Osteoblast (primary cell): Measurements from ENCODE around the gene AKAP10. TPM values are rescaled to one million over a fixed set of nuclear protein-coding genes. Genes with fewer than 3 reads are reported as not detected.
"Not testable (repeated sequence)": the region's sequence is repeated elsewhere in the genome, so short reads cannot be mapped to it uniquely, and the experiment has no call there.

ENCODE experiments used
- DNase-seq: peaks from one replicate; pipeline ENCODE4 v3.0.0; 2011; ENCODE audit warnings: low spot score, mixed read lengths; ENCODE audit not compliant: insufficient read length; ENCODE audit errors: missing footprints
- H2AFZ ChIP-seq: 2 replicates; pipeline ENCODE4 v1.6.0; 2011; ENCODE audit warnings: mild to moderate bottlenecking, low read length
- H3K27ac ChIP-seq: 2 replicates; pipeline ENCODE4 v1.5.1; 2011; ENCODE audit warnings: mild to moderate bottlenecking, low read depth, low read length, moderate library complexity
- H3K27me3 ChIP-seq: 2 replicates; pipeline ENCODE4 v1.6.0; 2012; ENCODE audit warnings: mild to moderate bottlenecking, control low read depth, inconsistent platforms, low read length, moderate library complexity; ENCODE audit not compliant: insufficient read depth
- H3K36me3 ChIP-seq: 2 replicates; pipeline ENCODE4 v1.5.1; 2011; ENCODE audit warnings: mild to moderate bottlenecking, low read length, control low read depth, moderate library complexity; ENCODE audit not compliant: insufficient read depth
- H3K4me1 ChIP-seq: 2 replicates; pipeline ENCODE4 v1.5.1; 2011; ENCODE audit warnings: mild to moderate bottlenecking, low read length, control low read depth, moderate library complexity; ENCODE audit not compliant: insufficient read depth
- H3K4me2 ChIP-seq: 2 replicates; pipeline ENCODE4 v1.6.0; 2011; ENCODE audit warnings: mild to moderate bottlenecking, low read length; ENCODE audit not compliant: insufficient read depth
- H3K4me3 ChIP-seq: fragments of 200-600 bp; sonication (generic); 3 replicates; pipeline ENCODE4 v1.5.1; 2012; ENCODE audit warnings: mild to moderate bottlenecking, low read length, inconsistent platforms; ENCODE audit not compliant: insufficient read depth
- H3K79me2 ChIP-seq: 2 replicates; pipeline ENCODE4 v1.6.0; 2012; ENCODE audit warnings: mild to moderate bottlenecking, low read length, control low read depth, inconsistent platforms; ENCODE audit not compliant: insufficient read depth
- H3K9me3 ChIP-seq: 2 replicates; pipeline ENCODE4 v1.5.1; 2011; ENCODE audit warnings: low read depth, low read length, control low read depth
- H4K20me1 ChIP-seq: 2 replicates; pipeline ENCODE4 v1.6.0; 2012; ENCODE audit warnings: mild to moderate bottlenecking, low read length, control low read depth; ENCODE audit not compliant: insufficient read depth
- CTCF ChIP-seq: IDR thresholded peaks from 2 replicates; pipeline ENCODE4 v1.5.1; 2011; ENCODE audit warnings: mild to moderate bottlenecking, low read depth, low read length, moderate library complexity; ENCODE audit errors: extremely low read depth
- total RNA-seq: library from RNA; depleted of rRNA; stranded (reverse); fragments of >200 nt; gene quantifications from 2 replicates; pipeline ENCODE4 v1.2.3, GENCODE V29; 2012

AKAP10 gene
- total RNA-seq, 1 donor = 27.5 TPM

GRCh38 chr17:19897090-19897837, 80.4 kb downstream of the AKAP10 start:
- TF ChIP-seq CTCF = no peak
- no peak for DNase-seq
- Histone ChIP-seq H3K4me2 (no peak overlapping the region), H3K27me3 (no peaks in the 10 kb centered on the region), H3K4me1 (peaks cover 13% of the 10 kb centered on the region), H4K20me1 (no peaks in the 10 kb centered on the region), H2AFZ (no peak overlapping the region), H3K9me3 (no peaks in the 10 kb centered on the region), H3K79me2 (no peaks in the 10 kb centered on the region), H3K4me3 (no peak overlapping the region), H3K27ac (peak overlapping the region; percentile 54), H3K36me3 (peaks cover 9% of the 10 kb centered on the region)

- Histone ChIP-seq H3K36me3 (peaks cover 9% of the 10 kb centered on the region), H3K4me3 (no peak overlapping the region), H3K4me2 (no peak overlapping the region), H3K79me2 (no peaks in the 10 kb centered on the region), H3K27me3 (no peaks in the 10 kb centered on the region), H4K20me1 (no peaks in the 10 kb centered on the region), H2AFZ (no peak overlapping the region), H3K4me1 (peaks cover 13% of the 10 kb centered on the region), H3K27ac (no peak overlapping the region), H3K9me3 (no peaks in the 10 kb centered on the region)
- no peak for DNase-seq
- no peak for TF ChIP-seq CTCF
Observed at GRCh38 chr17:19896679-19897078, 80.9 kb downstream of the AKAP10 start.

GRCh38 chr17:19890554-19890953, 87.1 kb downstream of the AKAP10 start:
- H3K4me1 ChIP-seq, H3K9me3 ChIP-seq, H3K36me3 ChIP-seq, H3K27me3 ChIP-seq, H3K79me2 ChIP-seq, H2AFZ ChIP-seq, DNase-seq, H4K20me1 ChIP-seq, H3K4me2 ChIP-seq, H3K4me3 ChIP-seq, H3K27ac ChIP-seq: not testable (repeated sequence)

GRCh38 chr17:19890001-19890400, 87.6 kb downstream of the AKAP10 start:
- not testable (repeated sequence) for H3K79me2 ChIP-seq, DNase-seq, H3K4me1 ChIP-seq, H3K36me3 ChIP-seq, H3K9me3 ChIP-seq, H3K4me3 ChIP-seq, H2AFZ ChIP-seq, H3K4me2 ChIP-seq, H3K27me3 ChIP-seq, H3K27ac ChIP-seq, H4K20me1 ChIP-seq

GRCh38 chr17:19886116-19886515, 91.5 kb downstream of the AKAP10 start:
- Histone ChIP-seq H3K36me3 (no peaks in the 10 kb centered on the region), H3K27me3 (no peaks in the 10 kb centered on the region), H3K4me1 (no peaks in the 10 kb centered on the region), H3K27ac (no peak overlapping the region), H3K4me3 (no peak overlapping the region), H2AFZ (no peak overlapping the region), H4K20me1 (no peaks in the 10 kb centered on the region), H3K4me2 (no peak overlapping the region), H3K9me3 (no peaks in the 10 kb centered on the region), H3K79me2 (no peaks in the 10 kb centered on the region)
- no peak for DNase-seq
- no peak for TF ChIP-seq CTCF
